ENCODE measurements around the gene TUBGCP3. TPM values are rescaled to one million over a fixed set of nuclear protein-coding genes. Genes with fewer than 3 reads are reported as not detected.
"Not testable (repeated sequence)": the region's sequence is repeated elsewhere in the genome, so short reads cannot be mapped to it uniquely, and the experiment has no call there.

The TUBGCP3 gene
- total RNA-seq, 2 donors from 2014 or later: 24.9 to 39.4 TPM

DNA sequence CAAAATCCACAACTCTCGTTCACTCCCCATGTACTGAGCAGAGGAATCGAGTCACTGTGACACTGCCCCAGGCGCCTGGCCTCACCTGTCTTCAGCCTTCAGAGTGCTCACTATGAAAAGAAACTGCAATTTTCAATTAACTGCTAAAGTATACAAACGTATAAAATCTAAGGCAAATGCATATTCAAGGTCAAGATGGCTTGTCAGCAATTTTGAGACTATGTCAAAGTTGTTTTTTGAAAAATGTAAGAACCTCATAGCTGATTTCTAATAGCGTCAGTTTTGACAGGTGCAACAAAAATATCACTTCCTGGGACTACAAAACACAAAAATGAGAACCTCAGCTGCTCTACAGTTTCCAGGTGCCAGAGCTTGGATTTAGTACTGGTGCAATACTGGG, 31.4 kb downstream of the TUBGCP3 start:
- Histone ChIP-seq H3K36me3 (peaks cover 8% of the 10 kb centered on the region), H3K9me3 (no peaks in the 10 kb centered on the region), H3K27ac (no peak overlapping the region), H3K4me1 (no peaks in the 10 kb centered on the region), H3K9ac (ENCODE audit: low read depth in 2 of 2, low read length in 2 of 2) (no peak overlapping the region), H3K4me3 (no peak overlapping the region), H3K27me3 (no peaks in the 10 kb centered on the region)
- TF ChIP-seq, protein P1, sequence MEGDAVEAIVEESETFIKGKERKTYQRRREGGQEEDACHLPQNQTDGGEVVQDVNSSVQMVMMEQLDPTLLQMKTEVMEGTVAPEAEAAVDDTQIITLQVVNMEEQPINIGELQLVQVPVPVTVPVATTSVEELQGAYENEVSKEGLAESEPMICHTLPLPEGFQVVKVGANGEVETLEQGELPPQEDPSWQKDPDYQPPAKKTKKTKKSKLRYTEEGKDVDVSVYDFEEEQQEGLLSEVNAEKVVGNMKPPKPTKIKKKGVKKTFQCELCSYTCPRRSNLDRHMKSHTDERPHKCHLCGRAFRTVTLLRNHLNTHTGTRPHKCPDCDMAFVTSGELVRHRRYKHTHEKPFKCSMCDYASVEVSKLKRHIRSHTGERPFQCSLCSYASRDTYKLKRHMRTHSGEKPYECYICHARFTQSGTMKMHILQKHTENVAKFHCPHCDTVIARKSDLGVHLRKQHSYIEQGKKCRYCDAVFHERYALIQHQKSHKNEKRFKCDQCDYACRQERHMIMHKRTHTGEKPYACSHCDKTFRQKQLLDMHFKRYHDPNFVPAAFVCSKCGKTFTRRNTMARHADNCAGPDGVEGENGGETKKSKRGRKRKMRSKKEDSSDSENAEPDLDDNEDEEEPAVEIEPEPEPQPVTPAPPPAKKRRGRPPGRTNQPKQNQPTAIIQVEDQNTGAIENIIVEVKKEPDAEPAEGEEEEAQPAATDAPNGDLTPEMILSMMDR (IDR thresholded peaks at IDR 0.05): no peak
- intact Hi-C loops (cut with DNase I): no loop called here
- DNase-seq: no peak

DNA sequence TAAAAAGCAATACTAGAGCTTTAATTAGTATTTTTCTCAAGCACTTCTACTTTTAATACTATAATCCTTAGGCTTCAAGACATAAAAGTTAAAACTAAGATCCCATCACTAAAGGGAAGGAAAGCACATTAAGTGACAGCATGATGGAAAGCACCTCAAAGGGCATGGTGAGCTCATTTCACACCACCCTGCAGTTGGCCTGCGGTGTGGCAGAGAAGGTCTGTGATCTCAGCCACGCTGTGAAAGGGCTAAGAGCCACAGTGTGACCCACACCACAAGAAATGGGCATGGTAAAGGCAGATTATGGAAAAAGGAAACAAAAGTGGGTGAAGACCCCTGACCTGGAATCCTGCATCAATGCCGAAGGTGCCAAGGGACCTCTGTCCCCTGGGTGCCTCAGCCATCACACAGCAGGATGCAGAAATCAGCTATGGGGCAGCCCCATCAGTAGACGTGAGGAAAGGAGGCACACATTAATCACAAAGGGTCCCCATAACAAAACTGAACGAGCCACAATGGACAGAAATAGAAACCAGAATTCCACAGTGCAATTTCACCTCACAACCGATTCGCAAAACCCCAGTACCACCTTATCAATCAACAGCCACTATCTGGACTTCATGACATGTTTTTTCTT, 33.6 kb downstream of the TUBGCP3 start:
- TF ChIP-seq, protein P1 (IDR thresholded peaks at IDR 0.05): no peak
- peaks cover 8% of the 10 kb centered on the region for H3K36me3 ChIP-seq
- intact Hi-C loops (cut with DNase I): no loop called here
- H3K27ac ChIP-seq: no peak overlapping the region
- DNase-seq: no peak
- H3K4me1 ChIP-seq: no peaks in the 10 kb centered on the region
- no peak overlapping the region for H3K4me3 ChIP-seq
- no peaks in the 10 kb centered on the region for H3K27me3 ChIP-seq
- H3K9me3 ChIP-seq: no peaks in the 10 kb centered on the region
- no peak overlapping the region for H3K9ac ChIP-seq (ENCODE audit: low read depth in 2 of 2, low read length in 2 of 2)

DNA sequence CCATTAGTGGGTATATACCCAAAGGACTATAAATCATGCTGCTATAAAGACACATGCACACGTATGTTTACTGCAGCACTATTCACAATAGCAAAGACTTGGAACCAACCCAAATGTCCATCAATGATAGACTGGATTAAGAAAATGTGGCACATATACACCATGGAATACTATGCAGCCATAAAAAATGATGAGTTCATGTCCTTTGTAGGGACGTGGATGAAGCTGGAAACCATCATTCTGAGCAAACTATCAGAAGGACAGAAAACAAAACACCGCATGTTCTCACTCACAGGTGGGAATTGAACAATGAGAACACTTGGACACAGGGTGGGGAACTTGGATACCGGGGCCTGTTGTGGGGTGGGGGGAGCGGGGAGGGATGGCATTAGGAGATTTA, 39.0 kb downstream of the TUBGCP3 start:
- intact Hi-C loops (cut with DNase I); H3K27me3 ChIP-seq; H3K36me3 ChIP-seq; H3K9ac ChIP-seq (ENCODE audit: low read depth in 2 of 2, low read length in 2 of 2); H3K4me3 ChIP-seq; H3K27ac ChIP-seq; H3K9me3 ChIP-seq; H3K4me1 ChIP-seq; DNase-seq: not testable (repeated sequence)

DNA sequence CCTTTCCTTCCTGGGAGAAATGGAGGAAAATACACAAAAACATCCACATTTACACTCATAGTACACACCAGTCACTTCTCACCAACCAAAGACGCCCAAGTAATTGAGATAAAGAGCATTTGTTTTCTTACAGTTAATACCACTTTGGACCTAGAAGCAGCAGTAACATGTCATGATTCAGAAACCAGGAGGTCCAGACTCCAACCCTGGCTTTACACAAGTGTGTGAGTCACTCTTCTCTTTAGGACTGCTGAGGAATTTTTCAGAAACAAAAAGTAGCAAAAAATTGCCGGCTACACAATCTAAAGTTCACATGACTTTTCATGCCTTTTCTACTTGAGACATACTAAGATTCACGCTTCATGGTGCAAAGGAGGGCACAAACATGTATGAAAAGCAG, 42.1 kb downstream of the TUBGCP3 start:
- Histone ChIP-seq H3K9me3 (no peaks in the 10 kb centered on the region), H3K4me3 (no peak overlapping the region), H3K4me1 (no peaks in the 10 kb centered on the region), H3K27me3 (no peaks in the 10 kb centered on the region), H3K27ac (no peak overlapping the region), H3K9ac (ENCODE audit: low read depth in 2 of 2, low read length in 2 of 2) (no peak overlapping the region), H3K36me3 (no peaks in the 10 kb centered on the region)
- TF ChIP-seq, protein P1 (IDR thresholded peaks at IDR 0.05): no peak
- intact Hi-C loops (cut with DNase I): no loop called here
- no peak for DNase-seq

DNA sequence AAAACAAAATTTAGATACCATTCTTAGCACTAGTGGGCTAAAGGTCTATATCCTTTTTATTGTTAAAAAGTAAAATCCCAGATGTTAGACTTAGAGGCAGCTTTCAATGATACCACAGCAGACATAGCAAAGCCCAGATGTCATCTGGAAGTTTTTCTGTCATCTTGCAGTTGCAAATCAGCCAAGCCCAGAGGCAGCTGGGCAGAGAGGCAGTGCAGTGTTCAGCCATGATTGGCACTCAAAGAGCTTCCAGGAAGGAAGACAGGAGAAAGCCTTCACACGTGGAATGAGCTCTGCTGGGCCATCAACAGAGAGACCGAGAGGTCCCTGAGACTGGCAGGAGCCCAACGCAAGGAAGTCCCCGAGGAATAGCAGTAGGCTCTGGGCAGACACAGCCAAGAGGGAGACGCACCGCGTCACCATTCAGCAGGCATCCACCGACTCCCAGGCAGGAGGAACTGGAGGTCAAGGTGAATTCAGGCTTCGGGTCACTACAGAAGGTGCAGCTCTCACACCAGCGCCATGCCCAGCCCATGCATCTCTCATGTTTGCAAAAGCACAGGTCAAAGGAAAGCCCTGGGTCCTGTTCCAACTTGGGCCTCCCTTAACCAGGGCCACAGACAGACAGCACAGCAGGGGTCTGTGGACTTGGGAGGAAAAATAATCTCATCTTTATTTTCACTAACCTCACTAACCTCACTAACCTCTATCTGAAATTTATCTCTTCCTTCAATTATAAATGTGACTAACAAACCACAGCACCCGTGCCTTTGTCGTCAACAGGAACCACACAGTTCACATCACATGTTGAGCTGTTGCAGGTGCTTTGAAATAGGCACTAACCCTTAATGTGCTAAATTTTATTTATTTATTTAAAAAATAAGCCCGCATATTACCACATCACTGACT, 54.9 kb downstream of the TUBGCP3 start:
- Histone ChIP-seq H3K27ac (no peak overlapping the region), H3K4me1 (no peaks in the 10 kb centered on the region), H3K9me3 (no peaks in the 10 kb centered on the region), H3K4me3 (no peak overlapping the region), H3K27me3 (no peaks in the 10 kb centered on the region), H3K9ac (ENCODE audit: low read depth in 2 of 2, low read length in 2 of 2) (no peak overlapping the region), H3K36me3 (no peaks in the 10 kb centered on the region)
- no peak for DNase-seq
- TF ChIP-seq, protein P1 (IDR thresholded peaks at IDR 0.05): no peak
- intact Hi-C loops (cut with DNase I): no loop called here

All from colonic mucosa (tissue), 4 donors.